ENCODE results near the gene RYR3.

- TF ChIP-seq CTCF (IDR thresholded peaks at IDR 0.05; ENCODE audit: insufficient read depth, low read depth, low read length): no peak
- no peak for TF ChIP-seq EZH2 (IDR thresholded peaks at IDR 0.05; ENCODE audit: insufficient read depth, low read length)
These were observed 519.6 kb downstream of the RYR3 start for GRCh38 chr15:33830351-33830750.

All from astrocyte (in vitro differentiated cells and primary cell).